ENCODE results near the gene CLPTM1L. TPM values are rescaled to one million over a fixed set of nuclear protein-coding genes. Genes with fewer than 3 reads are reported as not detected.

The CLPTM1L gene, protein sequence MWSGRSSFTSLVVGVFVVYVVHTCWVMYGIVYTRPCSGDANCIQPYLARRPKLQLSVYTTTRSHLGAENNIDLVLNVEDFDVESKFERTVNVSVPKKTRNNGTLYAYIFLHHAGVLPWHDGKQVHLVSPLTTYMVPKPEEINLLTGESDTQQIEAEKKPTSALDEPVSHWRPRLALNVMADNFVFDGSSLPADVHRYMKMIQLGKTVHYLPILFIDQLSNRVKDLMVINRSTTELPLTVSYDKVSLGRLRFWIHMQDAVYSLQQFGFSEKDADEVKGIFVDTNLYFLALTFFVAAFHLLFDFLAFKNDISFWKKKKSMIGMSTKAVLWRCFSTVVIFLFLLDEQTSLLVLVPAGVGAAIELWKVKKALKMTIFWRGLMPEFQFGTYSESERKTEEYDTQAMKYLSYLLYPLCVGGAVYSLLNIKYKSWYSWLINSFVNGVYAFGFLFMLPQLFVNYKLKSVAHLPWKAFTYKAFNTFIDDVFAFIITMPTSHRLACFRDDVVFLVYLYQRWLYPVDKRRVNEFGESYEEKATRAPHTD
- total RNA-seq (2014; rRNA removed; shearing (Covaris generic)) = 356 and 395 TPM in 2 replicates
- 395 and 396 TPM in 2 replicates for total RNA-seq (2022)
- percentile 86 among the genes with signal in this experiment for Bru-seq, nascent RNA
- percentile 94 among the genes with signal in this experiment for BruChase-seq, experiment 1, labeled RNA remaining after a 6-hour chase
- percentile 90 among the genes with signal in this experiment for BruChase-seq, experiment 2, labeled RNA remaining after a 2-hour chase
- long read RNA-seq, transcript CLPTM1L-216 (16 exons, 2,032 nt) = minor isoform, 6 of 1,299 reads
- long read RNA-seq, transcript CLPTM1L-201 (17 exons, 2,500 nt) = major isoform, 980 of 1,299 reads
- long read RNA-seq, partial matches to known transcripts = 102 of 1,299 reads
- long read RNA-seq, other reads (novel, unspliced or antisense) = 208 of 1,299 reads

GRCh38 chr5:1344975-1345838 is at the start of gene CLPTM1L:
Gene CLPTM1L (minus strand): TSS chr5:1345099. CDS start chr5:1344841, 258 bp downstream.
- CTCF ChIA-PET (ENCODE audit: unreplicated experiment) = interaction anchor here (0.6 kb wide), 1 partner anchor 51 kb away, joined by 4 read pairs; no protein-coding TSS in a partner anchor
- Histone ChIP-seq H3K4me2 (ENCODE audit: low read length) (peak within 1 kb of the TSS; percentile 97), H3K36me3 (ENCODE audit: insufficient read depth, low read length) (peaks cover 42% of the 10 kb centered on the region), H4K20me1 (ENCODE audit: insufficient read depth, low read length) (no peaks in the 10 kb centered on the region), H3K27ac (ENCODE audit: low read depth, low read length, poor library complexity, severe bottlenecking) (peak within 1 kb of the TSS; percentile 94), H3K4me3 (ENCODE audit: low read depth, low read length, poor library complexity, severe bottlenecking) (peak within 1 kb of the TSS; percentile 89), H3K9me2 (ENCODE audit: insufficient read depth, low read length) (no peaks in the 10 kb centered on the region), H2AFZ (ENCODE audit: low read length) (peak within 1 kb of the TSS; percentile 47; the same call in 1 of the 2 replicates), H3K9me3 (ENCODE audit: low read length) (no peaks in the 10 kb centered on the region), H3K79me2 (ENCODE audit: insufficient read depth, low read depth, low read length) (peaks cover 47% of the 10 kb centered on the region), H3K4me1 (ENCODE audit: insufficient read depth, low read length, poor library complexity, severe bottlenecking) (peaks cover 63% of the 10 kb centered on the region)
- DNase-seq (ENCODE audit: low spot score) = peak; percentile 94
- BruUV-seq (replicated peaks) = TSS peak; percentile 55
- no peak for TF ChIP-seq EZH2phosphoT487 (IDR thresholded peaks at IDR 0.05; ENCODE audit: borderline replicate concordance, low read depth, low read length)
- TF ChIP-seq, protein P1, sequence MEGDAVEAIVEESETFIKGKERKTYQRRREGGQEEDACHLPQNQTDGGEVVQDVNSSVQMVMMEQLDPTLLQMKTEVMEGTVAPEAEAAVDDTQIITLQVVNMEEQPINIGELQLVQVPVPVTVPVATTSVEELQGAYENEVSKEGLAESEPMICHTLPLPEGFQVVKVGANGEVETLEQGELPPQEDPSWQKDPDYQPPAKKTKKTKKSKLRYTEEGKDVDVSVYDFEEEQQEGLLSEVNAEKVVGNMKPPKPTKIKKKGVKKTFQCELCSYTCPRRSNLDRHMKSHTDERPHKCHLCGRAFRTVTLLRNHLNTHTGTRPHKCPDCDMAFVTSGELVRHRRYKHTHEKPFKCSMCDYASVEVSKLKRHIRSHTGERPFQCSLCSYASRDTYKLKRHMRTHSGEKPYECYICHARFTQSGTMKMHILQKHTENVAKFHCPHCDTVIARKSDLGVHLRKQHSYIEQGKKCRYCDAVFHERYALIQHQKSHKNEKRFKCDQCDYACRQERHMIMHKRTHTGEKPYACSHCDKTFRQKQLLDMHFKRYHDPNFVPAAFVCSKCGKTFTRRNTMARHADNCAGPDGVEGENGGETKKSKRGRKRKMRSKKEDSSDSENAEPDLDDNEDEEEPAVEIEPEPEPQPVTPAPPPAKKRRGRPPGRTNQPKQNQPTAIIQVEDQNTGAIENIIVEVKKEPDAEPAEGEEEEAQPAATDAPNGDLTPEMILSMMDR (conservative IDR thresholded peaks at IDR 0.05; ENCODE audit: low read length) = no peak
- POLR2A ChIA-PET = interaction anchor here (1.1 to 6.0 kb wide), 3 partner anchors 25 to 44 kb away, joined by 3 to 78 read pairs (median 3); no protein-coding TSS in a partner anchor
- intact Hi-C loops (cut with micrococcal nuclease; ENCODE audit: unreplicated experiment) = loop anchor here (5.0 kb wide), 1 partner anchor 1128 kb away; the partner anchor contains the start of genes CCDC127 and SDHA

DNA sequence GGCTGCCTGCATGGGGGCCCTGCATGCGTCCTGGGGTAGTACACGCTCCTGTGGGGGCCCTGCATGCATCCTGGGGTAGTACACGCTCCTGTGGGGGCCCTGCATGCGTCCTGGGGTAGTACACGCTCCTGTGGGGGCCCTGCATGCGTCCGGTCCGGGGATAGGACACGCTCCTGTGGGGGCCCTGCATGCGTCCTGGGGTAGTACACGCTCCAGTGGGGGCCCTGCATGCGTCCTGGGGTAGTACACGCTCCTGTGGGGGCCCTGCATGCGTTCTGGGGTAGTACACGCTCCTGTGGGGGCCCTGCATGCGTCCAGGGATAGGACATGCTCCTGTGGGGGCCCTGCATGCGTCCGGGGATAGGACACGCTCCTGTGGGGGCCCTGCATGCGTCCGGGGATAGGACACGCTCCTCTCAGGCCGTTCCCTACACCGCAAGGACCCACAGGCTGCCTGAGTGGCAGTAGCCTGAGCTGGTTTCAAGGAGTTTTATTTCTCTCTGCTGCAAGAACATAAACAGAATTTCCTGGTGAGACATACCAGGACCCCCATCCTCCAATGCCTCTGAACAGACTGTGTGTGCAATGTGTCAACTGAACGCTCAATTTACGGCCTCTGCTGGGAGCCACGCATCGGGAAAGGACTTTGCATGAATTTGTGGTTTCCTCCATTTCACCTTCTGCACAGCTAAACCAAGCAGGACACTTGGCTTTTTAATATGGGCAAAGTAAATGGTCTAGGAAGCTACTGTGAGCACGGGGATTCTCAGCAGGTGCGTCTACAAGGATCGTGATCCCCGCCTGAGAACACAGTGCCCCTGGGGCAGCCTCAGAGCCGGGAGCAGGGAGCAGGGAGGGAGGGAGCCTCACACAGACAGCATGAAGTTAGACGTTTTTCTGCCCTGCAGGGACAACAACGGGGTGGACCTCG is 48.9 kb upstream of the CLPTM1L start:
- TF ChIP-seq EZH2phosphoT487 (IDR thresholded peaks at IDR 0.05; ENCODE audit: borderline replicate concordance, low read depth, low read length) = no peak
- TF ChIP-seq, protein P1 (conservative IDR thresholded peaks at IDR 0.05; ENCODE audit: low read length) = no peak
- intact Hi-C loops (cut with micrococcal nuclease; ENCODE audit: unreplicated experiment) = no loop called here
- CTCF ChIA-PET (ENCODE audit: unreplicated experiment) = no interaction called here
- Histone ChIP-seq H3K36me3 (ENCODE audit: insufficient read depth, low read length) (no peaks in the 10 kb centered on the region), H3K4me1 (ENCODE audit: insufficient read depth, low read length, poor library complexity, severe bottlenecking) (no peaks in the 10 kb centered on the region), H3K79me2 (ENCODE audit: insufficient read depth, low read depth, low read length) (no peaks in the 10 kb centered on the region), H4K20me1 (ENCODE audit: insufficient read depth, low read length) (no peaks in the 10 kb centered on the region), H2AFZ (ENCODE audit: low read length) (no peak overlapping the region), H3K4me2 (ENCODE audit: low read length) (no peak overlapping the region), H3K4me3 (ENCODE audit: low read depth, low read length, poor library complexity, severe bottlenecking) (no peak overlapping the region), H3K27ac (ENCODE audit: low read depth, low read length, poor library complexity, severe bottlenecking) (no peak overlapping the region), H3K9me2 (ENCODE audit: insufficient read depth, low read length) (no peaks in the 10 kb centered on the region), H3K9me3 (ENCODE audit: low read length) (no peaks in the 10 kb centered on the region)
- BruUV-seq (replicated peaks) = no TSS peak
- DNase-seq (ENCODE audit: low spot score) = no peak
- POLR2A ChIA-PET = no interaction called here
